Measurements from ENCODE around the gene POU2AF3. TPM values are rescaled to one million over a fixed set of nuclear protein-coding genes. Genes with fewer than 3 reads are reported as not detected.

Gene POU2AF3
- total RNA-seq, 2 experiments from 2014 or later = not detected

GRCh38 chr11:111296196-111296595 is 2.1 kb upstream of the POU2AF3 start:
- intact Hi-C loops (cut with DNase I, micrococcal nuclease) = no loop called here

GRCh38 chr11:111297696-111298095 is 650 bp upstream of the POU2AF3 start:
- Mint-ChIP-seq H3K4me1 (ENCODE audit: low read depth) (peaks cover 5% of the 10 kb centered on the region), H3K9me3 (no peaks in the 10 kb centered on the region), H3K36me3 (ENCODE audit: low read depth) (no peaks in the 10 kb centered on the region), H3K27ac (no peak overlapping the region), H3K27me3 (peaks cover 50% of the 10 kb centered on the region), H3K4me3 (no peak overlapping the region)
- ChIA-PET POLR2A (no interaction called here), CTCF (no interaction called here)
- no peak for TF ChIP-seq CTCF (IDR thresholded peaks at IDR 0.05)
- no peaks in the 10 kb centered on the region for H3K36me3 ChIP-seq (ENCODE audit: insufficient read depth, low read length)
- peaks cover 6% of the 10 kb centered on the region for H3K4me1 ChIP-seq (ENCODE audit: insufficient read depth, low read length)
- no peak for ATAC-seq (ENCODE audit: poor library complexity)
- H3K27ac ChIP-seq (ENCODE audit: low read depth in 1 of 2, low read length in 2 of 2) = no peak overlapping the region
- H3K27me3 ChIP-seq (ENCODE audit: control insufficient read depth in 1 of 2, insufficient read depth in 2 of 2, low read length in 2 of 2) = peaks cover 21 to 22% of the 10 kb centered on the region in 2 experiments
- intact Hi-C loops (cut with DNase I, micrococcal nuclease) = no loop called here
- DNase-seq = no peak
- H3K9me3 ChIP-seq (ENCODE audit: control insufficient read depth in 1 of 2, insufficient read depth in 1 of 2, low read length in 2 of 2) = no peaks in the 10 kb centered on the region
- no peak overlapping the region for H3K4me3 ChIP-seq (ENCODE audit: low read length)

More at GRCh38 chr11:111296196-111296595, 2.1 kb upstream of the POU2AF3 start:
- no peak overlapping the region for H3K27ac Mint-ChIP-seq
- H3K4me3 Mint-ChIP-seq = no peak overlapping the region
- H3K9me3 Mint-ChIP-seq = no peaks in the 10 kb centered on the region
- H3K36me3 Mint-ChIP-seq (ENCODE audit: low read depth) = no peaks in the 10 kb centered on the region
- no peaks in the 10 kb centered on the region for H3K9me3 ChIP-seq (ENCODE audit: control insufficient read depth in 1 of 2, insufficient read depth in 1 of 2, low read length in 2 of 2)
- H3K4me1 Mint-ChIP-seq (ENCODE audit: low read depth) = peaks cover 5% of the 10 kb centered on the region
- H3K27ac ChIP-seq (ENCODE audit: low read depth in 1 of 2, low read length in 2 of 2) = no peak overlapping the region
- peaks cover 15 to 22% of the 10 kb centered on the region in 2 experiments for H3K27me3 ChIP-seq (ENCODE audit: control insufficient read depth in 1 of 2, insufficient read depth in 2 of 2, low read length in 2 of 2)
- peaks cover 6% of the 10 kb centered on the region for H3K4me1 ChIP-seq (ENCODE audit: insufficient read depth, low read length)
- no peaks in the 10 kb centered on the region for H3K36me3 ChIP-seq (ENCODE audit: insufficient read depth, low read length)
- no peak for DNase-seq
- ChIA-PET CTCF (no interaction called here), POLR2A (interaction anchor here (0.6 kb wide), 1 partner anchor 647 kb away, joined by 4 read pairs; no protein-coding TSS in a partner anchor)
- TF ChIP-seq CTCF (IDR thresholded peaks at IDR 0.05) = no peak
- no peak for ATAC-seq (ENCODE audit: poor library complexity)
- H3K27me3 Mint-ChIP-seq = peaks cover 35% of the 10 kb centered on the region
- no peak overlapping the region for H3K4me3 ChIP-seq (ENCODE audit: low read length)

GRCh38 chr11:111299101-111300026 is 1.0 kb downstream of the POU2AF3 start:
- CTCF ChIA-PET = no interaction called here
- no peaks in the 10 kb centered on the region for H3K9me3 ChIP-seq (ENCODE audit: control insufficient read depth in 1 of 2, insufficient read depth in 1 of 2, low read length in 2 of 2)
- Mint-ChIP-seq H3K4me1 (ENCODE audit: low read depth) (peaks cover 5% of the 10 kb centered on the region), H3K4me3 (no peak overlapping the region), H3K36me3 (ENCODE audit: low read depth) (no peaks in the 10 kb centered on the region), H3K27ac (no peak overlapping the region), H3K9me3 (no peaks in the 10 kb centered on the region), H3K27me3 (peaks cover 58% of the 10 kb centered on the region)
- H3K4me3 ChIP-seq (ENCODE audit: low read length) = no peak overlapping the region
- H3K4me1 ChIP-seq (ENCODE audit: insufficient read depth, low read length) = peaks cover 6% of the 10 kb centered on the region
- no peak for DNase-seq
- H3K27me3 ChIP-seq (ENCODE audit: control insufficient read depth in 1 of 2, insufficient read depth in 2 of 2, low read length in 2 of 2) = peaks cover 21 to 32% of the 10 kb centered on the region in 2 experiments
- POLR2A ChIA-PET = no interaction called here
- intact Hi-C loops (cut with DNase I, micrococcal nuclease) = loop anchor here in 1 of 2 experiments (5.0 kb wide), 1 partner anchor 1993 kb away; no protein-coding TSS in a partner anchor
- no peaks in the 10 kb centered on the region for H3K36me3 ChIP-seq (ENCODE audit: insufficient read depth, low read length)
- H3K27ac ChIP-seq (ENCODE audit: low read depth in 1 of 2, low read length in 2 of 2) = no peak overlapping the region
- TF ChIP-seq CTCF (IDR thresholded peaks at IDR 0.05) = no peak
- ATAC-seq (ENCODE audit: poor library complexity) = no peak

All from CD4-positive, alpha-beta T cell (primary cell).